H1 (cell line): Measurements from ENCODE around the gene RAPGEF6. TPM values are rescaled to one million over a fixed set of nuclear protein-coding genes. Genes with fewer than 3 reads are reported as not detected.

ENCODE experiments used
- CTCF ChIA-PET: fragments of 300-600 bp; sonication (Branson Sonifier 250); formaldehyde crosslinking; loops from one replicate; lab custom pipeline; 2021; ENCODE audit not compliant: partially characterized antibody; lab: Charles Lee
- POLR2A ChIA-PET: fragments of 300-600 bp; sonication (Branson Sonifier 250); formaldehyde crosslinking; loops from one replicate; lab custom pipeline; 2021; ENCODE audit warnings: inconsistent platforms; ENCODE audit not compliant: partially characterized antibody; lab: Charles Lee
- DNase-seq, 2 experiments: peaks; one replicate each; pipeline versions ENCODE4 v3.0.0 to v3.0.0-alpha.2; 2010 to 2022; ENCODE audit warnings: low spot score in 2 of 2, low read depth in 1 of 2, mixed read lengths in 1 of 2
- FAIRE-seq: peaks from 2 replicates; lab custom pipeline; 2011; peaks lifted over from hg19 to GRCh38; lab: Jason Lieb, UNC
- H2AFZ ChIP-seq: 2 replicates; pipeline ENCODE4 v1.8.1; 2012; ENCODE audit warnings: low read length, inconsistent platforms
- H2AK5ac ChIP-seq: 2 replicates; pipeline ENCODE4 v1.6.1; 2013; ENCODE audit warnings: low read depth, low read length
- H2BK120ac ChIP-seq: replicated peaks from 2 replicates; pipeline ENCODE3; 2013; ENCODE audit warnings: low read depth, low read length, inconsistent platforms
- H2BK12ac ChIP-seq: 2 replicates; pipeline ENCODE4 v1.6.1; 2013; ENCODE audit warnings: low read depth, low read length
- H2BK15ac ChIP-seq: 2 replicates; pipeline ENCODE4 v1.6.1; 2013; ENCODE audit warnings: low read length
- H2BK20ac ChIP-seq: 2 replicates; pipeline ENCODE4 v1.6.1; 2013; ENCODE audit warnings: low read length
- H2BK5ac ChIP-seq: 2 replicates; pipeline ENCODE4 v1.6.1; 2013; ENCODE audit warnings: low read depth, low read length
- H3K14ac ChIP-seq: 2 replicates; pipeline ENCODE4 v1.6.1; 2013; ENCODE audit warnings: inconsistent platforms; ENCODE audit not compliant: insufficient read length
- H3K18ac ChIP-seq: 2 replicates; pipeline ENCODE4 v1.6.1; 2013; ENCODE audit warnings: low read length; ENCODE audit errors: extremely low read depth
- H3K23ac ChIP-seq: 2 replicates; pipeline ENCODE4 v1.6.1; 2013; ENCODE audit warnings: inconsistent platforms; ENCODE audit not compliant: insufficient read length
- H3K23me2 ChIP-seq: 2 replicates; pipeline ENCODE4 v1.6.1; 2013; ENCODE audit warnings: low read depth, low read length
- H3K27ac ChIP-seq: 2 replicates; pipeline ENCODE4 v1.6.1; 2011; ENCODE audit warnings: low read depth, low read length, inconsistent platforms
- H3K27me3 ChIP-seq, 4 experiments: replicated peaks in 1 of 4; 1 replicate in 1 of 4; 2 replicates in 3 of 4; pipeline versions ENCODE4 v1.6.1 to v1.8.1; 2011 to 2013; ENCODE audit warnings: low read length in 3 of 4, mild to moderate bottlenecking in 3 of 4, inconsistent platforms in 2 of 4, mixed read lengths in 2 of 4, moderate library complexity in 1 of 4; ENCODE audit not compliant: control insufficient read depth in 3 of 4, insufficient read depth in 3 of 4; ENCODE audit errors: extremely low read depth in 1 of 4
- H3K36me3 ChIP-seq, 4 experiments: 2 replicates each; pipeline versions ENCODE4 v1.6.1 to v1.8.1; 2011 to 2013; ENCODE audit warnings: mild to moderate bottlenecking in 4 of 4, low read length in 3 of 4, moderate library complexity in 2 of 4, control low read depth in 1 of 4, inconsistent platforms in 1 of 4; ENCODE audit not compliant: insufficient read depth in 4 of 4, control insufficient read depth in 2 of 4
- H3K4ac ChIP-seq: replicated peaks from 2 replicates; pipeline ENCODE3; 2013; ENCODE audit warnings: low read length, low read depth, mixed read lengths, inconsistent platforms; ENCODE audit not compliant: insufficient read length
- H3K4me1 ChIP-seq, 4 experiments: replicated peaks in 1 of 4; 1 replicate in 1 of 4; 2 replicates in 3 of 4; pipeline versions ENCODE4 v1.6.1 to v1.8.1; 2011 to 2013; ENCODE audit warnings: low read length in 3 of 4, inconsistent platforms in 2 of 4, mixed read lengths in 1 of 4; ENCODE audit not compliant: insufficient read depth in 4 of 4, control insufficient read depth in 3 of 4
- H3K4me2 ChIP-seq, 2 experiments: 2 replicates each; pipeline versions ENCODE4 v1.6.1 to v1.8.1; 2011 to 2013; ENCODE audit warnings: low read depth in 2 of 2, low read length in 2 of 2, control low read depth in 1 of 2, inconsistent platforms in 1 of 2, mild to moderate bottlenecking in 1 of 2; ENCODE audit not compliant: insufficient read depth in 1 of 2
- H3K4me3 ChIP-seq, 4 experiments: fragments of 200-600, 300-600 bp in 1 of 4; sonication (generic), shearing (Covaris generic), sonication (Bioruptor Twin) in 1 of 4; 2 replicates each; pipeline versions ENCODE4 v1.5.1 to v1.8.1; 2011 to 2016; ENCODE audit warnings: low read length in 4 of 4, low read depth in 3 of 4, control low read depth in 2 of 4, inconsistent platforms in 2 of 4, mild to moderate bottlenecking in 2 of 4, mixed read lengths in 1 of 4, moderate library complexity in 1 of 4; ENCODE audit not compliant: insufficient read depth in 2 of 4; ENCODE audit errors: extremely low read depth in 1 of 4
- H3K56ac ChIP-seq: replicated peaks from 2 replicates; pipeline ENCODE3; 2013; ENCODE audit warnings: low read depth, mild to moderate bottlenecking, mixed read lengths, low read length, inconsistent platforms; ENCODE audit not compliant: insufficient read length
- H3K79me1 ChIP-seq: 2 replicates; pipeline ENCODE4 v1.6.1; 2013; ENCODE audit warnings: low read depth, low read length, control low read depth
- H3K79me2 ChIP-seq, 2 experiments: 2 replicates each; pipeline versions ENCODE4 v1.6.1 to v1.8.1; 2012 to 2013; ENCODE audit warnings: low read length in 2 of 2, mild to moderate bottlenecking in 2 of 2, inconsistent platforms in 1 of 2; ENCODE audit not compliant: insufficient read depth in 2 of 2, control insufficient read depth in 1 of 2
- H3K9ac ChIP-seq, 4 experiments: replicated peaks in 1 of 4; 1 replicate in 1 of 4; 2 replicates in 3 of 4; pipeline versions ENCODE4 v1.6.1 to v1.8.1; 2011 to 2013; ENCODE audit warnings: low read depth in 3 of 4, low read length in 3 of 4, control low read depth in 2 of 4, mild to moderate bottlenecking in 2 of 4, moderate library complexity in 2 of 4, inconsistent platforms in 1 of 4; ENCODE audit errors: extremely low read depth in 1 of 4
- H3K9me3 ChIP-seq, 2 experiments: 2 replicates each; pipeline versions ENCODE4 v1.6.1 to v1.8.1; 2012 to 2013; ENCODE audit warnings: mild to moderate bottlenecking in 2 of 2, moderate library complexity in 2 of 2, control low read depth in 1 of 2, inconsistent platforms in 1 of 2, low read depth in 1 of 2, low read length in 1 of 2, mixed read lengths in 1 of 2; ENCODE audit not compliant: insufficient read depth in 2 of 2
- H4K20me1 ChIP-seq, 2 experiments: replicated peaks in 1 of 2; 2 replicates each; pipeline versions ENCODE3 to v1.8.1; 2011 to 2013; ENCODE audit warnings: inconsistent platforms in 2 of 2, low read length in 2 of 2, mild to moderate bottlenecking in 1 of 2; ENCODE audit not compliant: insufficient read depth in 2 of 2, control insufficient read depth in 1 of 2
- H4K5ac ChIP-seq: 2 replicates; pipeline ENCODE4 v1.6.1; 2013; ENCODE audit warnings: low read length, low read depth, mixed read lengths, inconsistent platforms; ENCODE audit not compliant: insufficient read length
- H4K8ac ChIP-seq: 2 replicates; pipeline ENCODE4 v1.8.0; 2013; ENCODE audit warnings: mild to moderate bottlenecking, moderate library complexity, low read length, inconsistent platforms; ENCODE audit not compliant: insufficient read depth; ENCODE audit errors: extremely low read depth
- H4K91ac ChIP-seq: replicated peaks from 2 replicates; pipeline ENCODE3; 2013; ENCODE audit warnings: low read length, mixed read lengths, inconsistent platforms; ENCODE audit not compliant: insufficient read length
- ASH2L ChIP-seq: fragments of 200-600, 300-600 bp; sonication (generic); IDR thresholded peaks from one replicate; pipeline ENCODE4 v1.7.1; 2017; ENCODE audit warnings: low read length
- BCL11A ChIP-seq, 2 experiments: IDR thresholded peaks; one replicate each; pipeline ENCODE4 v1.6.1; 2011; ENCODE audit warnings: low read depth in 2 of 2, low read length in 2 of 2, mild to moderate bottlenecking in 2 of 2
- CBX5 ChIP-seq: fragments of 300-800, 300-1000 bp; sonication (generic); IDR thresholded peaks from 2 replicates; pipeline ENCODE4 v1.7.1; 2016; ENCODE audit warnings: antibody characterized with exemption, low read length, low read depth
- GABPA ChIP-seq: IDR thresholded peaks from 2 replicates; pipeline ENCODE4 v1.6.1; 2011; ENCODE audit warnings: mild to moderate bottlenecking, low read length, moderate library complexity, borderline replicate concordance; ENCODE audit not compliant: insufficient read depth
- JUND ChIP-seq: IDR thresholded peaks from 2 replicates; pipeline ENCODE4 v1.6.1; 2011; ENCODE audit warnings: mild to moderate bottlenecking, improper control_type of control experiment, low read length
- KDM1A ChIP-seq: fragments of 200-600, 300-600 bp; sonication (generic); IDR thresholded peaks from 2 replicates; pipeline ENCODE4 v1.7.1; 2016; ENCODE audit warnings: mild to moderate bottlenecking, low read length, borderline replicate concordance
- KDM4A ChIP-seq: IDR thresholded peaks from one replicate; pipeline ENCODE4 v1.7.1; 2012; ENCODE audit warnings: low read depth, mild to moderate bottlenecking, moderate library complexity, low read length, inconsistent platforms; ENCODE audit not compliant: severe bottlenecking
- KDM5A ChIP-seq: fragments of 200-600 bp; IDR thresholded peaks from 2 replicates; pipeline ENCODE4 v1.7.1; 2012; ENCODE audit warnings: mild to moderate bottlenecking, low read length, inconsistent platforms, mixed read lengths
- NANOG ChIP-seq: IDR thresholded peaks from 2 replicates; pipeline ENCODE4 v1.6.1; 2011; ENCODE audit warnings: low read length, low read depth, mild to moderate bottlenecking, inconsistent platforms; ENCODE audit not compliant: insufficient read depth, poor library complexity, severe bottlenecking
- PHF8 ChIP-seq: fragments of 200-600 bp; sonication (generic); conservative IDR thresholded peaks from 2 replicates; pipeline ENCODE4 v1.7.1; 2012; ENCODE audit warnings: low read depth, mild to moderate bottlenecking, inconsistent platforms, low read length, moderate library complexity
- POLR2A ChIP-seq, 2 experiments: IDR thresholded peaks; 1 replicate in 1 of 2; 2 replicates in 1 of 2; pipeline ENCODE4 v1.6.1; 2011; ENCODE audit warnings: low read depth in 2 of 2, low read length in 2 of 2, mild to moderate bottlenecking in 2 of 2; ENCODE audit errors: control extremely low read depth in 1 of 2
- RAD21 ChIP-seq, 2 experiments: IDR thresholded peaks in 1 of 2; conservative IDR thresholded peaks in 1 of 2; 2 replicates each; pipeline ENCODE4 v1.6.1; 2011; ENCODE audit warnings: low read depth in 2 of 2, low read length in 2 of 2, improper control_type of control experiment in 1 of 2, inconsistent platforms in 1 of 2, mild to moderate bottlenecking in 1 of 2, moderate library complexity in 1 of 2
- RBBP5 ChIP-seq: IDR thresholded peaks from 2 replicates; pipeline ENCODE4 v1.7.1; 2012; ENCODE audit warnings: low read depth, mild to moderate bottlenecking, inconsistent platforms, low read length, moderate library complexity, borderline replicate concordance
- ZNF274 ChIP-seq: IDR thresholded peaks from 2 replicates; pipeline ENCODE4 v1.7.0; 2012; ENCODE audit warnings: low read length, borderline replicate concordance; ENCODE audit errors: extremely low read depth
- polyA plus RNA-seq, 7 experiments: library from polyadenylated mRNA; depleted of rRNA in 3 of 7; stranded (reverse) in 5 of 7; unstranded in 2 of 7; fragments of >200 nt in 5 of 7; fragments of 200-250 nt in 2 of 7; gene quantifications; 1 replicate in 5 of 7; 2 replicates in 1 of 7; 4 replicates in 1 of 7; pipeline versions ENCODE4 v1.2.1 to v1.2.3, GENCODE V29; 2011 to 2013; ENCODE audit warnings: missing spikeins in 2 of 7, mixed read lengths in 2 of 7
- total RNA-seq: library from RNA; stranded (reverse); fragmentation: NEBNext Ultra II Directional; extraction: Animal tissue kit (Norgen Biotek cat#: 25700); gene quantifications from 2 replicates; pipeline ENCODE4 v1.2.1, GENCODE V29; 2021

Gene RAPGEF6
- total and polyA plus RNA-seq, 2 of the 8 experiments (the other 6 are each of a cell fraction or from before 2014, with no cell fraction given), result 4.8 to 20.0 TPM

DNA sequence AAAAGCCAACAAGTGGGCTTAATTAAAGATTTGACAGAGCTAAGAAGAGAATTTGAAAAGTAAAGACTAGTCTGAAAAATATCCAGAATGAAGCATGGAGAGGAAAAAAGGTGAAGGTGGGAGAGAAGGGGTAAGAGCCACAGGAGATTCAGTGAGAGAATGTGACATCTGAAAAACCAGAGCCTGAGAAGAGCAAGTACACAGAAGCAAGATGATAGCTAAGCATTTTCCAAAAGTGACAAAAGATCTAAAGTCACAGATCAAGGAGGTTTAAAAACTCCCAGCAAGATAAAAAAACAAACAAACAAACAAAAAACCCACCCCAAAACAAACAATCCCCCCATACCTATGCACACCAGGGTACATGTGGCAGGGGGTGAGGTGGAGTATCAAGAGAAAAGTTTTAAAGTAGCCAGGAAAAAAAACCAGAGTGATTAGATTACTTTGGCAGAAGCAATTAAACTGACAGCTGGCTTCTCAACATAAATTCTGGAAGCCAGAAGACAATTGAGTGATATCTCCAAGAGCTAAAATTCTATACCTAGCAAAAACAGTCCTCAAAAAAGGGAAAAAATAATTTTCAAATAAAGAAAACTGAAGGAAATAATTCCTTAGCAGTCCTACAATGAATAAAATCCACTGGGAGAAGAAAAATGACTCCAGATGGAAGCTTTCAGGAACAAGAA lies 111.4 kb downstream of the RAPGEF6 start:
- Histone ChIP-seq H2BK20ac (no peak overlapping the region), H3K79me1 (no peaks in the 10 kb centered on the region), H3K14ac (no peak overlapping the region), H3K4ac (no peak overlapping the region), H2BK5ac (no peak overlapping the region), H2BK15ac (no peak overlapping the region), H2AK5ac (no peak overlapping the region), H3K23ac (no peak overlapping the region), H2AFZ (no peak overlapping the region), H3K18ac (no peak overlapping the region), H2BK120ac (no peak overlapping the region), H4K5ac (no peak overlapping the region), H3K9ac (no peak overlapping the region), H3K4me2 (no peak overlapping the region), H3K4me1 (no peaks in the 10 kb centered on the region), H4K20me1 (peaks cover 0 to 1% of the 10 kb centered on the region in 2 experiments), H3K4me3 (no peak overlapping the region), H2BK12ac (no peak overlapping the region), H3K36me3 (0 out of 8 replicates have a peak, but pooled peaks cover 0 to 2% (median 0%) of the 10 kb centered on the region in 4 experiments), H3K27me3 (no peaks in the 10 kb centered on the region), H3K56ac (no peak overlapping the region), H4K8ac (no peak overlapping the region), H3K27ac (no peak overlapping the region), H3K23me2 (no peaks in the 10 kb centered on the region; the same call in 1 of the 2 replicates), H3K9me3 (no peaks in the 10 kb centered on the region), H4K91ac (no peak overlapping the region), H3K79me2 (no peaks in the 10 kb centered on the region)
- no peak for FAIRE-seq
- POLR2A ChIA-PET, result interaction anchor here (0.6 kb wide), 1 partner anchor 316 kb away, joined by 3 read pairs; no protein-coding TSS in a partner anchor
- no peak for DNase-seq
- CTCF ChIA-PET, result interaction anchor here (0.9 to 1.2 kb wide), 2 partner anchors 11 to 66 kb away, joined by 3 read pairs; no protein-coding TSS in a partner anchor
- no peak for TF ChIP-seq POLR2A (IDR thresholded peaks at IDR 0.05; ENCODE audit: control extremely low read depth in 1 of 2, low read depth in 2 of 2, low read length in 2 of 2)
- TF ChIP-seq RAD21 (IDR thresholded peaks at IDR 0.05 in 1 of 2, conservative IDR thresholded peaks at IDR 0.05 in 1 of 2; ENCODE audit: low read depth in 2 of 2, low read length in 2 of 2), result no peak
- TF ChIP-seq RBBP5, result no peak
- TF ChIP-seq NANOG, result no peak
- no peak for TF ChIP-seq ASH2L
- TF ChIP-seq BCL11A (IDR thresholded peaks at IDR 0.05; ENCODE audit: low read depth in 2 of 2, low read length in 2 of 2), result no peak
- no peak for TF ChIP-seq KDM4A
- TF ChIP-seq PHF8, result no peak
- no peak for TF ChIP-seq KDM5A
- TF ChIP-seq CBX5, result no peak
- TF ChIP-seq ZNF274, result no peak
- no peak for TF ChIP-seq GABPA
- no peak for TF ChIP-seq JUND
- TF ChIP-seq KDM1A, result no peak
